Smooth muscle cell (in vitro differentiated cells): Measurements from ENCODE around the gene IFT20. TPM values are rescaled to one million over a fixed set of nuclear protein-coding genes. Genes with fewer than 3 reads are reported as not detected.

Experiments
- DNase-seq: peaks from one replicate; lab custom pipeline; 2025; ENCODE audit not compliant: unreplicated experiment; lab: John Stamatoyannopoulos, UW
- H2AFZ ChIP-seq: fragments of 200-600 bp; sonication (generic); 2 replicates; pipeline ENCODE4 v1.6.0; 2016; ENCODE audit warnings: antibody characterized with exemption, low read depth, mild to moderate bottlenecking
- H3F3A ChIP-seq: fragments of 200-600 bp; sonication (generic); 2 replicates; pipeline ENCODE4 v1.6.0; 2017; ENCODE audit warnings: antibody characterized with exemption, low read depth
- H3K27ac ChIP-seq: fragments of 200-600 bp; sonication (generic); 2 replicates; pipeline ENCODE4 v1.5.1; 2016; ENCODE audit warnings: low read depth, mild to moderate bottlenecking
- H3K27me3 ChIP-seq: fragments of 200-600 bp; sonication (generic); 2 replicates; pipeline ENCODE4 v1.6.1; 2016; ENCODE audit warnings: low read depth, mild to moderate bottlenecking
- H3K36me3 ChIP-seq: fragments of 200-600 bp; sonication (generic); 2 replicates; pipeline ENCODE4 v1.5.1; 2016; ENCODE audit warnings: low read depth
- H3K4me1 ChIP-seq: fragments of 200-600 bp; sonication (generic); 2 replicates; pipeline ENCODE4 v1.5.1; 2016; ENCODE audit warnings: low read depth
- H3K4me2 ChIP-seq: fragments of 200-600 bp; sonication (generic); 2 replicates; pipeline ENCODE4 v1.6.0; 2016; ENCODE audit warnings: mild to moderate bottlenecking
- H3K4me3 ChIP-seq: fragments of 200-600 bp; sonication (generic); 2 replicates; pipeline ENCODE4 v1.5.1; 2016; ENCODE audit warnings: mild to moderate bottlenecking
- H3K79me2 ChIP-seq: fragments of 200-600 bp; sonication (generic); 2 replicates; pipeline ENCODE4 v1.6.0; 2016; ENCODE audit warnings: low read depth, mild to moderate bottlenecking
- H3K9ac ChIP-seq: fragments of 200-600 bp; sonication (generic); 2 replicates; pipeline ENCODE4 v1.6.0; 2016; ENCODE audit warnings: low read depth
- H3K9me3 ChIP-seq: fragments of 200-600 bp; sonication (generic); replicated peaks from 2 replicates; pipeline ENCODE4 v1.5.1; 2016; ENCODE audit warnings: low read depth
- H4K20me1 ChIP-seq: fragments of 200-600 bp; sonication (generic); 2 replicates; pipeline ENCODE4 v1.6.0; 2016; ENCODE audit warnings: low read depth
- CTCF ChIP-seq: fragments of 200-600 bp; sonication (generic); IDR thresholded peaks from 2 replicates; pipeline ENCODE4 v1.5.1; 2017; ENCODE audit warnings: borderline replicate concordance, mild to moderate bottlenecking, antibody characterized with exemption; ENCODE audit not compliant: insufficient read depth, poor library complexity, severe bottlenecking
- WGBS: methylation state at CpG from one replicate; pipeline ENCODE4 v1.1.7; 2016; ENCODE audit warnings: low lambda C conversion rate; 5-methylcytosine and 5-hydroxymethylcytosine counted together
- polyA plus RNA-seq: library from polyadenylated mRNA; unstranded; fragments of >200 nt; fragmentation: Nextera tagmentation; extraction: Ambion mirVana; gene quantifications from 2 replicates; pipeline ENCODE4 v1.2.1, GENCODE V29; 2016
- total RNA-seq: library from RNA; depleted of rRNA; stranded (reverse); fragments of >200 nt; gene quantifications from 2 replicates; pipeline ENCODE4 v1.2.3, GENCODE V29; 2014

Gene IFT20
- total and polyA plus RNA-seq, 2 experiments from 2014 or later: 49.8 to 88.9 TPM

GRCh38 chr17:28325211-28325610, 10.1 kb downstream of the IFT20 start:
- peaks cover 3% of the 10 kb centered on the region for H3K4me1 ChIP-seq
- H3K9ac ChIP-seq: no peak overlapping the region
- H2AFZ ChIP-seq: no peak overlapping the region
- H3K27ac ChIP-seq: no peak overlapping the region
- peaks cover 7% of the 10 kb centered on the region for H3K36me3 ChIP-seq
- no peaks in the 10 kb centered on the region for H3F3A ChIP-seq
- H3K4me3 ChIP-seq: no peak overlapping the region
- no peaks in the 10 kb centered on the region for H3K27me3 ChIP-seq
- H3K9me3 ChIP-seq: no peaks in the 10 kb centered on the region
- H3K79me2 ChIP-seq: peaks cover 33% of the 10 kb centered on the region
- WGBS: 92% methylated on average over 5 of the region's 5 CpGs
- no peak for DNase-seq
- TF ChIP-seq CTCF: no peak
- no peaks in the 10 kb centered on the region for H4K20me1 ChIP-seq
- no peak overlapping the region for H3K4me2 ChIP-seq

- no peak overlapping the region for H3K27ac ChIP-seq
- no peaks in the 10 kb centered on the region for H4K20me1 ChIP-seq
- TF ChIP-seq CTCF: no peak
- H3K36me3 ChIP-seq: peaks cover 7% of the 10 kb centered on the region
- H3K27me3 ChIP-seq: no peaks in the 10 kb centered on the region
- no peak overlapping the region for H3K9ac ChIP-seq
- H2AFZ ChIP-seq: no peak overlapping the region
- no peak overlapping the region for H3K4me3 ChIP-seq
- no peak overlapping the region for H3K4me2 ChIP-seq
- DNase-seq: no peak
- no peaks in the 10 kb centered on the region for H3K9me3 ChIP-seq
- peaks cover 7% of the 10 kb centered on the region for H3K4me1 ChIP-seq
- no peaks in the 10 kb centered on the region for H3F3A ChIP-seq
- peaks cover 37% of the 10 kb centered on the region for H3K79me2 ChIP-seq
- 99% methylated on average over 3 of the region's 3 CpGs for WGBS
Measured at GRCh38 chr17:28324781-28325180, 10.5 kb downstream of the IFT20 start.

GRCh38 chr17:28324267-28324745, 11.0 kb downstream of the IFT20 start:
- Histone ChIP-seq H3K79me2 (peaks cover 38% of the 10 kb centered on the region), H3K4me2 (no peak overlapping the region)

More at GRCh38 chr17:28324267-28324745, 11.0 kb downstream of the IFT20 start:
- Histone ChIP-seq H3K9ac (no peak overlapping the region), H3K4me1 (peaks cover 10% of the 10 kb centered on the region), H3K27me3 (no peaks in the 10 kb centered on the region), H3K4me3 (no peak overlapping the region), H3F3A (no peaks in the 10 kb centered on the region), H3K9me3 (no peaks in the 10 kb centered on the region), H3K27ac (no peak overlapping the region), H3K36me3 (peaks cover 7% of the 10 kb centered on the region), H4K20me1 (no peaks in the 10 kb centered on the region), H2AFZ (no peak overlapping the region)
- DNase-seq: no peak
- 87% methylated on average over 5 of the region's 5 CpGs for WGBS
- no peak for TF ChIP-seq CTCF
